ENCODE measurements around the gene ELK1.

DNA sequence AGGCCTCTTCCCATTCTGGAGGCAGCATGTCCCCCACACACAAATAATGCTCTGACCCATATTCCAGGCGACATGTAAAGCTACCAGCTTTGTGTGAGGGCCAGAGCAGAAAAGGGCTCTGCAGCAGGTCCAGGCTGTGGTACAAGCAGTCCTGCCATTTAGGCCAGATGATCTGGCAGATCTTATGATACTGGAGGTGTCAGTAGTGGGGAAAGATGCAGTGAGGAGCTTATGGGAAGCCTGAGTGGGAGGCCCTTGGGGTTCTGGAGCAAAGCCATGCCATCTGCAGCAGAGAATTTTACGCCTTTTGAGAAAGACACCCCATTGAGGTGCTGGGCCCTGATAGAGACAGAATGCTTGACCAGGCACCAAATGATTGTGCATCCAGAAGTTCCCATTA is 38.4 kb downstream of the ELK1 start:
- TF ChIP-seq HDAC6 (IDR thresholded peaks at IDR 0.05; ENCODE audit: low read depth, low read length) (no peak), SRF (IDR thresholded peaks at IDR 0.05; ENCODE audit: low read depth, low read length) (no peak), RXRA (IDR thresholded peaks at IDR 0.05; ENCODE audit: insufficient read depth, low read depth, low read length) (no peak), RNF2 (IDR thresholded peaks at IDR 0.05; ENCODE audit: borderline replicate concordance, low read depth, low read length, missing control alignments, poor library complexity, severe bottlenecking) (no peak), JUN (IDR thresholded peaks at IDR 0.05; ENCODE audit: low read depth, low read length) (no peak), BRCA1 (IDR thresholded peaks at IDR 0.05; ENCODE audit: low read depth, low read length) (no peak), ZNF274 (IDR thresholded peaks at IDR 0.05; ENCODE audit: borderline replicate concordance, extremely low read depth, low read length) (no peak), RFX5 (IDR thresholded peaks at IDR 0.05; ENCODE audit: borderline replicate concordance, low read depth, low read length) (no peak), KDM5A (IDR thresholded peaks at IDR 0.05; ENCODE audit: low read length) (no peak), HDAC2 (IDR thresholded peaks at IDR 0.05; ENCODE audit: borderline replicate concordance in 1 of 2, low read depth in 2 of 2, low read length in 2 of 2) (no peak), RAD21 (IDR thresholded peaks at IDR 0.05 in 1 of 2, conservative IDR thresholded peaks at IDR 0.05 in 1 of 2; ENCODE audit: low read depth in 2 of 2, low read length in 2 of 2) (no peak)
- TF ChIP-seq, protein P1, sequence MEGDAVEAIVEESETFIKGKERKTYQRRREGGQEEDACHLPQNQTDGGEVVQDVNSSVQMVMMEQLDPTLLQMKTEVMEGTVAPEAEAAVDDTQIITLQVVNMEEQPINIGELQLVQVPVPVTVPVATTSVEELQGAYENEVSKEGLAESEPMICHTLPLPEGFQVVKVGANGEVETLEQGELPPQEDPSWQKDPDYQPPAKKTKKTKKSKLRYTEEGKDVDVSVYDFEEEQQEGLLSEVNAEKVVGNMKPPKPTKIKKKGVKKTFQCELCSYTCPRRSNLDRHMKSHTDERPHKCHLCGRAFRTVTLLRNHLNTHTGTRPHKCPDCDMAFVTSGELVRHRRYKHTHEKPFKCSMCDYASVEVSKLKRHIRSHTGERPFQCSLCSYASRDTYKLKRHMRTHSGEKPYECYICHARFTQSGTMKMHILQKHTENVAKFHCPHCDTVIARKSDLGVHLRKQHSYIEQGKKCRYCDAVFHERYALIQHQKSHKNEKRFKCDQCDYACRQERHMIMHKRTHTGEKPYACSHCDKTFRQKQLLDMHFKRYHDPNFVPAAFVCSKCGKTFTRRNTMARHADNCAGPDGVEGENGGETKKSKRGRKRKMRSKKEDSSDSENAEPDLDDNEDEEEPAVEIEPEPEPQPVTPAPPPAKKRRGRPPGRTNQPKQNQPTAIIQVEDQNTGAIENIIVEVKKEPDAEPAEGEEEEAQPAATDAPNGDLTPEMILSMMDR (IDR thresholded peaks at IDR 0.05; ENCODE audit: control extremely low read depth in 1 of 3, insufficient read depth in 1 of 3, low read depth in 1 of 3, low read length in 3 of 3): no peak

Measured in H1 (cell line).